ENCODE data around the gene NKAPD1. TPM values are rescaled to one million over a fixed set of nuclear protein-coding genes. Genes with fewer than 3 reads are reported as not detected.

The NKAPD1 gene
- total and polyA plus RNA-seq, 2 donors (not counting 3 experiments of a cell fraction or from before 2014, with no cell fraction given), result 7.2 to 16.7 TPM

- Histone ChIP-seq H3K9ac (replicated peaks; ENCODE audit: extremely low read depth, insufficient read depth, low read length) (no peak overlapping the region), H3K4me3 (replicated peaks in 1 of 3; ENCODE audit: insufficient read depth in 1 of 3, low read depth in 1 of 3, low read length in 3 of 3) (no peak overlapping the region), H3K4me2 (ENCODE audit: insufficient read depth, low read length) (no peak overlapping the region), H3K79me2 (ENCODE audit: control insufficient read depth, insufficient read depth, low read length) (no peaks in the 10 kb centered on the region), H3K9me1 (replicated peaks; ENCODE audit: control insufficient read depth, extremely low read depth, insufficient read depth, low read length) (no peaks in the 10 kb centered on the region), H3K27me3 (ENCODE audit: control insufficient read depth in 2 of 2, insufficient read depth in 2 of 2, low read length in 2 of 2) (no peaks in the 10 kb centered on the region), H4K20me1 (replicated peaks; ENCODE audit: control insufficient read depth, extremely low read depth, insufficient read depth, low read length) (no peaks in the 10 kb centered on the region), H3K4me1 (ENCODE audit: control insufficient read depth, extremely low read depth, insufficient read depth, low read length) (no peaks in the 10 kb centered on the region), H3K36me3 (ENCODE audit: control insufficient read depth in 2 of 2, extremely low read depth in 1 of 2, insufficient read depth in 2 of 2, low read length in 2 of 2) (peaks cover 0 to 3% of the 10 kb centered on the region in 2 experiments), H3K27ac (ENCODE audit: insufficient read depth, low read depth, low read length) (no peak overlapping the region), H2AFZ (ENCODE audit: low read depth, low read length) (no peak overlapping the region), H3K9me3 (replicated peaks; ENCODE audit: control insufficient read depth, insufficient read depth, low read length) (no peaks in the 10 kb centered on the region)
- TF ChIP-seq POLR2AphosphoS5 (IDR thresholded peaks at IDR 0.05; ENCODE audit: insufficient read depth, low read depth, low read length) (no peak), EZH2 (IDR thresholded peaks at IDR 0.05; ENCODE audit: borderline replicate concordance, low read depth, low read length, severe bottlenecking) (no peak), FOS (IDR thresholded peaks at IDR 0.05; ENCODE audit: borderline replicate concordance, insufficient read depth, low read length) (no peak), MAX (IDR thresholded peaks at IDR 0.05; ENCODE audit: insufficient read depth, insufficient read length) (no peak), CTCF (IDR thresholded peaks at IDR 0.05; ENCODE audit: extremely low read depth in 1 of 2, insufficient read depth in 1 of 2, low read depth in 1 of 2, low read length in 2 of 2) (no peak), GATA2 (IDR thresholded peaks at IDR 0.05; ENCODE audit: insufficient read depth, insufficient read length, low read depth, low read length) (no peak), POLR2A (IDR thresholded peaks at IDR 0.05; ENCODE audit: low read depth, low read length) (no peak), JUN (IDR thresholded peaks at IDR 0.05; ENCODE audit: borderline replicate concordance, insufficient read depth, insufficient read length, low read depth) (no peak), MYC (IDR thresholded peaks at IDR 0.05; ENCODE audit: low read depth, low read length) (no peak)
- DNase-seq (ENCODE audit: low read depth, low spot score), result no peak
- dilution Hi-C loops (cut with MboI; ENCODE audit: extremely low pct_ligation_motif_present, low sequenced_read_pairs), result no loop called here
- FAIRE-seq, result no peak
- BruUV-seq (replicated peaks), result no TSS peak
- POLR2A ChIA-PET, result no interaction called here
- CTCF ChIA-PET, result interaction anchor here (0.7 to 4.2 kb wide), 2 partner anchors 13 to 17 kb away, joined by 3 to 18 read pairs; no protein-coding TSS in a partner anchor
- intact Hi-C loops (cut with micrococcal nuclease), result no loop called here
Observed at GRCh38 chr11:112100462-112100861, 26.4 kb downstream of the NKAPD1 start.
